Measurements from ENCODE around the gene LRRC37A2. TPM values are rescaled to one million over a fixed set of nuclear protein-coding genes. Genes with fewer than 3 reads are reported as not detected.
"Not testable (repeated sequence)": the region's sequence is repeated elsewhere in the genome, so short reads cannot be mapped to it uniquely, and the experiment has no call there.

LRRC37A2 gene
- total and polyA plus RNA-seq, 2 of the 8 experiments (the other 6 are each of a cell fraction or from before 2014, with no cell fraction given): 4.7 to 10.7 TPM

GRCh38 chr17:46571796-46572195 lies 59.5 kb downstream of the LRRC37A2 start:
- H3K14ac ChIP-seq (ENCODE audit: insufficient read length); H3K36me3 ChIP-seq (ENCODE audit: control insufficient read depth in 2 of 4, insufficient read depth in 4 of 4, low read length in 3 of 4); H3K18ac ChIP-seq (ENCODE audit: extremely low read depth, low read length); H2BK15ac ChIP-seq (ENCODE audit: low read length); H3K4me1 ChIP-seq (replicated peaks in 1 of 4; ENCODE audit: control insufficient read depth in 3 of 4, insufficient read depth in 4 of 4, low read length in 3 of 4); H4K5ac ChIP-seq (ENCODE audit: insufficient read length, low read depth, low read length); H3K27ac ChIP-seq (ENCODE audit: low read depth, low read length); H3K4me2 ChIP-seq (ENCODE audit: insufficient read depth in 1 of 2, low read depth in 2 of 2, low read length in 2 of 2); H3K79me1 ChIP-seq (ENCODE audit: low read depth, low read length); H3K9ac ChIP-seq (replicated peaks in 1 of 4; ENCODE audit: extremely low read depth in 1 of 4, low read depth in 3 of 4, low read length in 3 of 4); H2BK120ac ChIP-seq (replicated peaks; ENCODE audit: low read depth, low read length); H2AK5ac ChIP-seq (ENCODE audit: low read depth, low read length); H2BK5ac ChIP-seq (ENCODE audit: low read depth, low read length); H3K4me3 ChIP-seq (ENCODE audit: extremely low read depth in 1 of 4, insufficient read depth in 2 of 4, low read depth in 3 of 4, low read length in 4 of 4); H3K27me3 ChIP-seq (replicated peaks in 1 of 4; ENCODE audit: control insufficient read depth in 3 of 4, extremely low read depth in 1 of 4, insufficient read depth in 3 of 4, low read length in 3 of 4); H3K23ac ChIP-seq (ENCODE audit: insufficient read length); H4K20me1 ChIP-seq (replicated peaks in 1 of 2; ENCODE audit: control insufficient read depth in 1 of 2, insufficient read depth in 2 of 2, low read length in 2 of 2); H3K9me3 ChIP-seq (ENCODE audit: insufficient read depth in 2 of 2, low read depth in 1 of 2, low read length in 1 of 2); H2AFZ ChIP-seq (ENCODE audit: low read length); H4K8ac ChIP-seq (ENCODE audit: extremely low read depth, insufficient read depth, low read length); H3K23me2 ChIP-seq (ENCODE audit: low read depth, low read length); H2BK20ac ChIP-seq (ENCODE audit: low read length); H4K91ac ChIP-seq (replicated peaks; ENCODE audit: insufficient read length, low read length); H2BK12ac ChIP-seq (ENCODE audit: low read depth, low read length); FAIRE-seq; H3K79me2 ChIP-seq (ENCODE audit: control insufficient read depth in 1 of 2, insufficient read depth in 2 of 2, low read length in 2 of 2); DNase-seq (ENCODE audit: low read depth in 1 of 2, low spot score in 2 of 2); POLR2A ChIA-PET (ENCODE audit: partially characterized antibody); H3K4ac ChIP-seq (replicated peaks; ENCODE audit: insufficient read length, low read depth, low read length); H3K56ac ChIP-seq (replicated peaks; ENCODE audit: insufficient read length, low read depth, low read length); CTCF ChIA-PET (ENCODE audit: partially characterized antibody): not testable (repeated sequence)
- WGBS, 2 experiments (ENCODE audit: extremely low coverage in 1 of 2, insufficient coverage in 1 of 2, insufficient read length in 1 of 2, insufficient replicate concordance in 2 of 2, low coverage in 1 of 2, low lambda C conversion rate in 2 of 2, missing lambda C conversion rate in 1 of 2): no CpG with 5 or more reads among the region's 4 CpGs
